ENCODE data around the gene ADTRP.

Gene ADTRP

GRCh38 chr6:11729076-11729475 lies 49.5 kb downstream of the ADTRP start:
- Histone ChIP-seq H3K4me1 (ENCODE audit: control insufficient read depth, insufficient read depth, low read length) (no peaks in the 10 kb centered on the region), H3K9me3 (ENCODE audit: control insufficient read depth, insufficient read depth, low read depth, low read length) (no peaks in the 10 kb centered on the region), H3K27ac (ENCODE audit: extremely low read depth, low read depth, low read length) (no peak overlapping the region), H3K36me3 (ENCODE audit: control insufficient read depth in 2 of 2, insufficient read depth in 1 of 2, low read length in 2 of 2) (no peaks in the 10 kb centered on the region), H3K4me3 (ENCODE audit: low read depth, low read length) (no peak overlapping the region)
- TF ChIP-seq ZNF621 (tag by site-specific recombination; IDR thresholded peaks at IDR 0.05), result no peak
- TF ChIP-seq ZFHX2 (tag by site-specific recombination; conservative IDR thresholded peaks at IDR 0.05), result no peak
- no peak for TF ChIP-seq GLI2 (tag by site-specific recombination; IDR thresholded peaks at IDR 0.05; ENCODE audit: borderline replicate concordance, low read depth)
- no peak for TF ChIP-seq ZNF629 (tag by site-specific recombination; IDR thresholded peaks at IDR 0.05)
- TF ChIP-seq ZNF324 (tag by site-specific recombination; IDR thresholded peaks at IDR 0.05), result no peak
- TF ChIP-seq ZIC2 (tag by site-specific recombination; IDR thresholded peaks at IDR 0.05), result no peak
- TF ChIP-seq ZNF140 (tag by site-specific recombination; IDR thresholded peaks at IDR 0.05), result no peak
- ChIA-PET POLR2A (no interaction called here), CTCF (no interaction called here)

- Histone ChIP-seq H3K27ac (ENCODE audit: extremely low read depth, low read depth, low read length) (no peak overlapping the region), H3K4me1 (ENCODE audit: control insufficient read depth, insufficient read depth, low read length) (no peaks in the 10 kb centered on the region), H3K9me3 (ENCODE audit: control insufficient read depth, insufficient read depth, low read depth, low read length) (no peaks in the 10 kb centered on the region), H3K36me3 (ENCODE audit: control insufficient read depth in 2 of 2, insufficient read depth in 1 of 2, low read length in 2 of 2) (no peaks in the 10 kb centered on the region), H3K4me3 (ENCODE audit: low read depth, low read length) (no peak overlapping the region)
- POLR2A ChIA-PET, result no interaction called here
- no peak for TF ChIP-seq ZNF10 (tag by site-specific recombination; IDR thresholded peaks at IDR 0.05)
- TF ChIP-seq ZNF449 (tag by site-specific recombination; IDR thresholded peaks at IDR 0.05), result no peak
- TF ChIP-seq AEBP2 (tag by site-specific recombination; IDR thresholded peaks at IDR 0.05; ENCODE audit: borderline replicate concordance), result no peak
- TF ChIP-seq PRDM1 (tag by site-specific recombination; IDR thresholded peaks at IDR 0.05), result no peak
- TF ChIP-seq ZNF138 (tag by site-specific recombination; IDR thresholded peaks at IDR 0.05; ENCODE audit: borderline replicate concordance), result no peak
- TF ChIP-seq ZNF660 (tag by site-specific recombination; IDR thresholded peaks at IDR 0.05), result no peak
- CTCF ChIA-PET, result interaction anchor here (0.7 to 1.1 kb wide), 3 partner anchors 15 to 561 kb away, joined by 3 to 4 read pairs (median 3); no protein-coding TSS in a partner anchor
Measured at GRCh38 chr6:11727998-11728961, 50.3 kb downstream of the ADTRP start.

- Histone ChIP-seq H3K27ac (ENCODE audit: extremely low read depth, low read depth, low read length) (no peak overlapping the region), H3K36me3 (ENCODE audit: control insufficient read depth in 2 of 2, insufficient read depth in 1 of 2, low read length in 2 of 2) (no peaks in the 10 kb centered on the region), H3K4me1 (ENCODE audit: control insufficient read depth, insufficient read depth, low read length) (no peaks in the 10 kb centered on the region), H3K4me3 (ENCODE audit: low read depth, low read length) (no peak overlapping the region), H3K9me3 (ENCODE audit: control insufficient read depth, insufficient read depth, low read depth, low read length) (no peaks in the 10 kb centered on the region)
- ChIA-PET CTCF (interaction anchor here (0.6 to 1.1 kb wide), 4 partner anchors 14 to 1774 kb away, joined by 3 to 4 read pairs (median 3); no protein-coding TSS in a partner anchor), POLR2A (no interaction called here)
- TF ChIP-seq ZNF654 (tag by site-specific recombination; IDR thresholded peaks at IDR 0.05; ENCODE audit: low read depth) (no peak), ZNF274 (IDR thresholded peaks at IDR 0.05; ENCODE audit: low read length) (no peak), ZNF274 (tag by site-specific recombination; IDR thresholded peaks at IDR 0.05; ENCODE audit: borderline replicate concordance) (no peak), SP7 (tag by site-specific recombination; IDR thresholded peaks at IDR 0.05) (no peak), ZNF24 (tag by site-specific recombination; IDR thresholded peaks at IDR 0.05) (no peak), ZNF398 (tag by site-specific recombination; IDR thresholded peaks at IDR 0.05) (no peak), ZBTB8A (tag by site-specific recombination; IDR thresholded peaks at IDR 0.05) (no peak)
Measured at GRCh38 chr6:11727346-11727997, 51.1 kb downstream of the ADTRP start.

Data from HEK293 (cell line).